Stimulated activated CD8-positive, alpha-beta memory T cell treated with anti-CD3 and anti-CD28 coated beads, Interleukin-4, amount 100 ng/mL, for 1 hour (primary cell): ENCODE measurements around the gene ASB12.
"Not testable (repeated sequence)": the region's sequence is repeated elsewhere in the genome, so short reads cannot be mapped to it uniquely, and the experiment has no call there.

ENCODE experiments used
- DNase-seq, 2 donors: peaks; one replicate each; pipeline ENCODE4 v3.0.0-alpha.2; 2020; ENCODE audit warnings: low read depth in 2 of 2, low spot score in 1 of 2

ASB12 gene

DNA sequence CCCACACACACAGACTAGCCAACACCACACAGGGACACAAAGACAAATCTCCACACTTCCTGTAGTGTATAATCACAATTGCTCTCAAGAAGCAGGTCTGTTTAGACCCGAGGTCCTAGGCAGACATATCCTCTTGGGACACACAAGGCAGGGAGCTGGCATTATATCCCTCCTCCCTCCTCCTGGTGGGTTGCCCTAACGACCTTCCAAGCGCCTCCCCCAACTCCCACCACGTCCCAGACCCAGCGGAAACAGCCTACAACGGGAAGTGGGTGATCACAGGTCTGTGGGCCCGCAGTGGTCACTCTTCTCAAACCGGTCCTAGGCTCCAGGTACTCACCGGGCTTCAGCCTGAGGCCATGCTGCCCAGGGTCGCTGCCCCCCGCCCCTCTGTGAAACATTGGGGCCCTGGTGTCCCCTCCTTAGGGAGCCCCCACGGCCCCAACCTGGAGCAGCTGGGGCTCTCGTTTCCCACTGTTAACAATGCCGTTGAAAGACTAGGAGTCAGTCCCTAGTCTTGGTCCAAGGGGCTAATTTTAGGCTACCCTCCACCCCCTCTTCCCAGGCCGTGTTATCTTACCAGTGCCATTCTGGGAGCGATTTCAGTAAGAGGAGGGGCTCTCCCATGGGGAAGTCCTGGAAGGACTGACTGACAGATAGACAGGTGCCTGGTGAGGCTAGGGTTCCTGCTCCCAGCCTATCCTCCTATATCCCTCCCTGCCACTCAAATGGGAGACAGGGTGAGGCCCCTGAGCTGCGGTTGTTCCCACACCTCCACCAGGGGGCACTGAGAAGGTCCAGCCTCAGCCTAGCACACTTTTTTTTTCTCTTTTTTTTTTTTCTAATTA is at the start of gene ASB12:
TSS of gene ASB12 (minus strand) at position 485 of the 848 bp plus-strand sequence. CDS start 4,957 bp downstream, outside the sequence.
- no peak for DNase-seq

GRCh38 chrX:64265265-64265664 is 34.9 kb upstream of the ASB12 start:
- DNase-seq, result no peak

GRCh38 chrX:64229154-64229553 is 1.3 kb downstream of the ASB12 start:
- no peak for DNase-seq

DNA sequence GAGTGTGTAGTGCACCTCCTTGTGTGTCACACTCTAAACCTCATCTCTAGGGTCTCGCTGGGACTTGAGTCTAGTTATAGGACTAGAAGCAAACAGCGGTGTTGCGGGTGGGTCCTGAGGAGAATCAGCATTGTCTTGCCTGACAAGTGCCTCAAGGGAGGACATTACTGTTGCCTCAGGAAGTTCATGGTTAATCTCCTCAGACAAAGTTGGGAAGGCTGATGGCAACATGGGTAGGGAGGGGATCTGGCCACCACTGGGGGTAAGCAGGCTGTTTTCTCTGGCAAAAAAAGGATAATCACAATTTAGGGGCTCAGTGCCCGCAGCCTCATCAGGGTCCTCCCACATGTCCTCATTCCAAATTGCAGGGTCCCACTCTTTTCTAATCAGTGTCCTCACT is 12.4 kb downstream of the ASB12 start:
- DNase-seq, result no peak

DNA sequence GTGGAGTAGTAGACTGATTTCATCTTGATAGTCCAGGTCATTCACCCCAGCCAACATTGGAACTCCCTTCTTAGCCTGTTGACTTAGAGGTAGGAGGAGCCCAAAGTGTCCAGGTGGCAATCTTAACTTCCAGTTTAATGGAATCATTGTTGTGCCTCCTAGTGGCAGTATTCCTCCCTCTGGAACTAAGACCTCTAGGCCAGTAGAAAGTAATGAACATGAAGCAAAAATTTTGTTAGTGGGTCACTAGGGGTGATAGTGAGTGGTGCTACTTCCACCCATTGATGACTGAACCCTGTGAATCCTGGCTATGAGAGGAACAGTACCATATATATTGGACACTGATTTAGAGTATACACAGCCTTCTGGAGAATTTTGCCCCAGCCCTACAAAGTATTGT is 16.4 kb downstream of the ASB12 start:
- DNase-seq, result not testable (repeated sequence)

DNA sequence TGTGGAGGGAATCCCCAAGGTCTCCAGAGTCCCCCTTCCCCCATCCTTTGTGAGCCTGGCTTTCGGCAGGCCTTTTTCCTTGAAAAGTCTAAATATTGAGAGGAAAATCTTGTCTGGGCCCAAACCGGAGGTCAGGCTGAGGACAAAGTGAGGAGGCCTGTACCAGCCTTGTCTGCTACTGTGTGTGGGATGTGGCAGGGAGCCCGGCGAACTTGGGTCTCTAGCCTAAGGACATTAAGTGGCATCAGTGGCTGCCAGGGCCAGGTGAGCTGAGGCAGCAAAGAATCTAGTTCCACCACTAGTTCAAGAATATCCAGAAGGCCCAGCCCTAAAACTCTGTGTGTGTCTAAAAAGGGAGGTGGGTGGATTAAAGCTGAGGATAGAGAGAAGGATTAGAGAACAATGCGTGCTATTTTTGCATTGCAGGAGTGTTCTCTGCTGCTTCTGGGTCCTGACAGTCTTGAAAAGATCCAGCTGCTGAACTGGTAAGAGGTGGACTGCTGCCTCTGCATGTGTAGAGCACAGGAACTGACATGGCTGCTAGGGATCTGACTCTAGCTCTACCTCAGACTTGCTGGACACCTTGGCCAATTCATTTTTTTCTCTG is 23.7 kb downstream of the ASB12 start:
- no peak for DNase-seq

DNA sequence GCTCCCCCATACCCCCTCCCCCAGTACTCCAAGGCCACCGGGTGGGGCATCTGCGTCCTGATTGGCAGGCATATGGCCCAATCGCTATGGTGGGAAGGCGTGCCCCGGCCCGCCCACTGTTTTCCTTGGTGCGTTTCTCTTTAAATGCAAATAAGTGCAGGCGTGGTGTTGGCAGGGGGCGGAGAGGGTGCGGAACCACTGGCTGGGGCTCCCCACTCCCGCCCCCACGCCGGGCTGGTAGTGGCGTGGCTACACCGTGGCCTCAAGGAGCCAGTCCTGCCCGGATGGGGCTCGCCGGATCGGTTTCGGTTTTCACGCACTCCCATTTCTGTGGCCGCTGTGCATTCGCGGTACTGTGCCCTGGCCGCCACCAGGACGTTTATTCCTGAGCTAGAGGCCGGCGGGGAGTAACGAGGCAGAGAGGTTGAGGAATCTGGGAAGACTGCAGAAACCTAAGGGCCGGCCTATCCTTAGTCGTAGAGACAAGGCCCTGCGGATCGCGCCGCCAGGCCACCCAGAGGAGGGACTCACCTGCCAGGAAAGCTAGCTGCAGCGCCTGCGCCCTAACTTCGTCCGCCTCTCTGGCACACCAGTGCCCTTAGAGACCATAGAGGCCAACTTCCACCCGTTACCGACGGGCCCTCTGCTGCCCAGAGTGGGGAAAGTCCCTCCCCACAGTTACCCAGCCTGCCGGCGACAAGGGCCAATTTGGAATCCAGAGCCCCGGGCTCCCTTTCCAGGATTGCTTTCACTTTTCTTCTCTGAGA is 24.5 kb downstream of the ASB12 start:
- DNase-seq, result peak; percentile 62 to 75

DNA sequence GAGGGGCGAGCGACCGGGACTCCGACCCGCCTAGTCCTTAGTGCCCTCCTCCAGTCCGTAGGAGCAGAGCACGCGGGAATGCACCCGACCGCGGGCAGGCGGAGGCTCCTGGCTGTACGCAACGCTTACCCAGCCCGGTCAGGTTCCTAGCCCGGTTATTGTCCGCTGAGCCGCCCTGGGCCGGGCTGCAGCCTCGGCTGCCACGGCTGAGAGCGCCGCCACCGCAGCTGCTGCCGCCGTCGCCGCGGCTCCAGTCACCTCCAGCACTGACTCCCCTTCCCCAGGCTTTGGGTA is 25.0 kb downstream of the ASB12 start, which contains the start of gene AMER1:
TSS of gene AMER1 (minus strand) at position 268 of the 294 bp plus-strand sequence. CDS start 12,422 bp downstream, outside the sequence.
- no peak for DNase-seq

GRCh38 chrX:64204701-64205440 is 25.5 kb downstream of the ASB12 start:
- DNase-seq, result no peak

DNA sequence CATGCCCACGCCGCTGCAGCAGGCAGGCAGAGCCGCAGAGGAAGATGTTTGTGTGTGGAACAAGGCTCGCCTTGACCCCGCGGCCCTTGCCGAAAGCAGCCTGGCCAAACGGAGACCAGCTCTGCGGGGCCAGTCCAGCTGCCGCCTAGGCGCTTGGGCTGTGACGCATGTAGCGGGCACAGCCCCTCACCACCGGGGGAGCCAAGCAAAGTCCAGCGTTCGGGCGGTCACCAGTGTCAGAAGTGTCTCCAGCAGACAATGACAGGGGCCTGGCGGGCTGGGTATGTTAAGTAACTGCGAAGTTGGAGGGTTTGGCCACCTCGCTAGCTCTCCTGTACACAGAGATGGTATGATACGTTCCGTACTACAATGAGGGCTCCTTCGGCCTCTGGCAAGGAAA is 26.2 kb downstream of the ASB12 start:
- DNase-seq, result no peak

GRCh38 chrX:64202808-64203325 is 27.5 kb downstream of the ASB12 start:
- DNase-seq, result no peak

DNA sequence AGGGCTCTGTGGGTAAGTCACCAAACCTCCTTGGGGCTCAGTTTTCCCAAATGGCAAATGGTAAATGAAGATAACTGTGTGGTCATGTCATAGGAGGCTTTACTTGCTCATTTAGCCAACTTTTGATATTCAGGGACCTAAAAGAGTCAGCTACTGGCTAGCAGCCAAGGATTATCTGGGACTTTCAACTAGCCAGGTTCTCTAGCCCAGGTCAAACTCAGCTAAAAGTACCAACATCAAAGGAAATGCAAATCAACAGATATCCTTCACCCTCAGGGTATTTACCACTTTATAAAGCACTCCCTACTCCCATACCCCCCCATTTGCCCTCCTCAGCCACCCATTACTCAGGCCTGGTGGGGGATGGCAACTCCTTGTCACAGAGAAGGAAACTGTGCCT is 32.4 kb downstream of the ASB12 start:
- no peak for DNase-seq

DNA sequence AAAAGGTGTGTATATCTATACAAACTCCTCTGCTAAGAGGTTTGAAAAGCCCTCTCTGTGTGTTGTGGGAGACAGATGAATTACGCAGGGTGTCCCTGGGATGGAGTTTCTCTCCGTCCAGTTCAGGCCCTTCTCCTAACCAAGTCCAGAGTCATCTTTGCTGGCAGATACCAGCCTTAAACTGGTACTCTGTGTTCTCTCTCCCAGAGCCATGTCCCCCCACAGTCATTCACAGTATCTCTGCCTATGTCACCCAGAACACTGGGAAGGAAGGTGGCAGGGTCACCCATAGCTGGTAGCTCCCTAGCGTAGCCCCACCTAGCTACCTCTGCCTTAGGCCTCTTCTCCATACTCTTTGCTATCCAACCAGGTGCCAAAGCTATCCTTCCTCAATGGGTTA is 33.8 kb downstream of the ASB12 start:
- DNase-seq, result no peak

- DNase-seq, result no peak
These were observed 34.5 kb downstream of the ASB12 start for GRCh38 chrX:64195862-64196261.

- no peak for DNase-seq
These were observed 37.7 kb downstream of the ASB12 start for GRCh38 chrX:64192673-64193072.

- no peak for DNase-seq
These were observed 38.4 kb downstream of the ASB12 start for GRCh38 chrX:64192040-64192439.

- no peak for DNase-seq
These were observed 39.0 kb downstream of the ASB12 start for GRCh38 chrX:64191281-64192010.

GRCh38 chrX:64190136-64190740 is 40.2 kb downstream of the ASB12 start:
- no peak for DNase-seq

DNA sequence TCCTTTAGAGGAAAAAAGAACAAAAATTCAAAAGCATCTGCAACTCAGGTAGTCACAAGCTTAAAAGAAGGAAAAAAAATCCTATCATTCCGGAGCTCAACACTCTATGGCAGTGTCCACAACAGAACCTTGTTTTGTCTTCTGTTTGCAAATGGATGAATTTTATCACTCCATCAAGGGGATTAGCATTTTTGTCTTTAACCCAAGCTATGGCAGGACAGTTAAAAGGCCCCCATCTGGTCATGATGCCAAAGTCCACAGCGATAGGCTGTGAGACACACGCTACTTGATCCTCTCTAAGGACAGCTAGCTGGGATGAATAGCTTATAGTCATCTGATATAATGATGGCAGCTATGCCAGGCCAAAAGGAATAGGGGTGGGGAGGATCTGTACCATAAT is 41.5 kb downstream of the ASB12 start:
- DNase-seq, result no peak

DNA sequence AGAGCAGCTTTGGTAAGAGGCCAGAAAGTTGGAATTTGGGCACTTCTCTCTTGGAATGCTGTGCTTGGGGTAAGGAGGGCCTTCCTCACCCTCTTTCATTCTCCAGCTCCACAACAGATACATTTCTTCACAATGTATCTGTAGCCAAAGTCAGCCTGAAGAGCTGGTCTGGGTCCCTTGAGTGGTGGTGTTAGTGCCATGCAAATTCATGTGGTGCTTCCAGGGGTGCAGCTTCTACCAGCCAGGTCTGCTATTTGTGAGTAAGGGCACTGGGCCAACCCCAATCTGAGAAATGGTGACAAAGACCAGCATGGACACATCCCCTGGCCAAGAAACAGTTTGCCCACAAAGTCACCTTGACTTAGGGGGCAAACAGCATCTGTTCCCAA is 42.7 kb downstream of the ASB12 start:
- DNase-seq, result no peak
